GM13976 (cell line): Measurements from ENCODE around the gene LRRK2.

Experiments used
- DNase-seq: peaks from one replicate; pipeline ENCODE4 v3.0.0; 2012; ENCODE audit warnings: low spot score
- in situ Hi-C: fragments of 300-500 bp; cut with MboI; formaldehyde crosslinking; loops from one replicate; pipeline ENCODE4 v1.12.0; 2022; ENCODE audit warnings: low sequenced_read_pairs, mixed read lengths, inconsistent platforms; ENCODE audit not compliant: unreplicated experiment
- TF ChIP-seq, protein P1 (sequence below): IDR thresholded peaks from 2 replicates; pipeline ENCODE4 v1.5.1; 2012; ENCODE audit warnings: borderline replicate concordance, mild to moderate bottlenecking; ENCODE audit not compliant: insufficient read depth; ENCODE audit errors: extremely low read depth, missing control alignments, control extremely low read depth

Gene LRRK2

DNA sequence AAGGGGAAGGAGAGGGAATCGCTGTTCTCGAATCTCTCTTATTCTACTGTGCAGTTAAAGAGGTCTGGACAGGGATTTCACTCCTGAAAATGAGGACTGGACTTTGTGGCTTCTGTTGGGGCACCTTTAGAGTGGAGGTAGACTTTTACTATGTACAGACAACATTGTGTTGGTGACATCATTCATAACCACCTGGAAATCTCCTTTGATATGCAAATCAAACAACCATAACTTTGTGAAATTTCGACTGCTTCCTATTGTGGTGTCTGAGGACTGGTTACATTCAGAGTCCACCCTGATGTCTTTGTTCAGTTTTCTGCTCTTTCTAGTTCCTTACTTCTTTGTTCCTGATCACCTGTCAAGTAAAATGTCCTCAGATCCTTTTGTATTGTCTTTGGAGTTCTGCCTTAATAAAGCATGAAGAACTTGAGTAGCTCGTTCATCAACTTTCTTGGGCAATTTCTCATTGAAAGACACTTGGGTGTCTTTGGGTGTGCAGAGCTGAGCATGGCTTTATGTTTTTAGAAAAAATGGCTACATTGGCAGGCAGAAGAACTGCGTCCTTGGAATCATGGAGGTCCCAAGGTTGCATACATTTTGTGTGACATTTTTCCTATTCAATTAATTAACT, 29.8 kb downstream of the LRRK2 start:
- no peak for DNase-seq
- TF ChIP-seq, protein P1, sequence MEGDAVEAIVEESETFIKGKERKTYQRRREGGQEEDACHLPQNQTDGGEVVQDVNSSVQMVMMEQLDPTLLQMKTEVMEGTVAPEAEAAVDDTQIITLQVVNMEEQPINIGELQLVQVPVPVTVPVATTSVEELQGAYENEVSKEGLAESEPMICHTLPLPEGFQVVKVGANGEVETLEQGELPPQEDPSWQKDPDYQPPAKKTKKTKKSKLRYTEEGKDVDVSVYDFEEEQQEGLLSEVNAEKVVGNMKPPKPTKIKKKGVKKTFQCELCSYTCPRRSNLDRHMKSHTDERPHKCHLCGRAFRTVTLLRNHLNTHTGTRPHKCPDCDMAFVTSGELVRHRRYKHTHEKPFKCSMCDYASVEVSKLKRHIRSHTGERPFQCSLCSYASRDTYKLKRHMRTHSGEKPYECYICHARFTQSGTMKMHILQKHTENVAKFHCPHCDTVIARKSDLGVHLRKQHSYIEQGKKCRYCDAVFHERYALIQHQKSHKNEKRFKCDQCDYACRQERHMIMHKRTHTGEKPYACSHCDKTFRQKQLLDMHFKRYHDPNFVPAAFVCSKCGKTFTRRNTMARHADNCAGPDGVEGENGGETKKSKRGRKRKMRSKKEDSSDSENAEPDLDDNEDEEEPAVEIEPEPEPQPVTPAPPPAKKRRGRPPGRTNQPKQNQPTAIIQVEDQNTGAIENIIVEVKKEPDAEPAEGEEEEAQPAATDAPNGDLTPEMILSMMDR: no peak
- in situ Hi-C loops: no loop called here

DNA sequence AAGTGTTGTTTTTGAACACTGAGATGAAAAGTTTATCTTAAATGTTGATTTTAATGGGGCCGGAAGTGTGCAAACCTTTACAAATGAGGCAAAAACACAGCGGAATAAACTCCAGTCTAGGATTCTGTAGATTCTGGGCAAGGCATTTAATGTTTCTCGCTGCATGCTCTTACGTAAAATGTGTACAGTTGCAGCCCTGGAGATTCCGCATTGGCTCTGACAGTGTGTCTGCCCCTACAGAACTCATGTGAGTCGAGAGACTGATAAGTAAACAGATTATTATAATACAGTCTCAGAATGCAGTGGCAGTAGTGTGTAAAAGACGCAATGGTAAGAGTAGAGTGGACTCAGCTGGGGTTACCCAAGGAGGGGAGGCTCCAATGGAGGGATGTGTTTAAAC, 33.6 kb downstream of the LRRK2 start:
- TF ChIP-seq, protein P1: no peak
- DNase-seq: no peak
- in situ Hi-C loops: no loop called here

DNA sequence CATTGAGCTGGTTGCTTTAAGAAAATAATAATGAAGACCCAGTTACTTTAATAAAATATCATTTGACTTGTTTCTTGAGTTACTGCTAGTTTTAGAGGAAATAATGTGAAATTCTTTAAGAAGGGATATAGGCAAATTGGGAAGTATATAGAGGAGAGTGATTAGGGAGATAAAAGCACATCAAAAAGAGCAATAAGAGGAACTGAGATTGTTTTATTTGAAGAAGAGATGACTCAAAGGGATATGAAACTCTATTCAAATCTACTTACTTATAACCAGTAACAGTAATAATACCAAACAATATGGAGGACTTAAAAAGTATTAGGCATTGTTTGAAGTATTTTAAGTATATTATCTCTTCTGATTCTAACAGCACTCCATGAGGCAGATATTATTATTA, 37.1 kb downstream of the LRRK2 start:
- peak; percentile 13 for DNase-seq
- in situ Hi-C loops: no loop called here
- TF ChIP-seq, protein P1: no peak

DNA sequence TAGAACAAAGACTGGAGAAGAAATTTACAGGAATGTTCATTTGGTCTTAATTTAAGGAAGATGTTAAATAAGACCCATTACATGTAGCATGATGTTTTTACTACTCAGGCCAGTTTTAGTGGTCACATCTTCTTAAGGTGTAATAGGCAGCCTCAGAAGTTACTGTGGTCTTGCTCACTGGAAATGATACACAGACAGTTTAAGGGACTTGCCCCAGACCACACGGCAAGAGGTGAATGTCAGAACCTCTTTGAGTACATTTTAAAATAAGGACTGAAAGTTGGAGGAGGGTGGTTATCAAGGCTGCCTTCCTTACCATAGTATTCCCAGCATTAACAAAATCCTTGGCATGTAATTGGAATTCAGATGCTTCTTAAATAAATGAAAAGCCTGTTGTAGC, 37.9 kb downstream of the LRRK2 start:
- in situ Hi-C loops: no loop called here
- TF ChIP-seq, protein P1: no peak
- peak; percentile 21 for DNase-seq

DNA sequence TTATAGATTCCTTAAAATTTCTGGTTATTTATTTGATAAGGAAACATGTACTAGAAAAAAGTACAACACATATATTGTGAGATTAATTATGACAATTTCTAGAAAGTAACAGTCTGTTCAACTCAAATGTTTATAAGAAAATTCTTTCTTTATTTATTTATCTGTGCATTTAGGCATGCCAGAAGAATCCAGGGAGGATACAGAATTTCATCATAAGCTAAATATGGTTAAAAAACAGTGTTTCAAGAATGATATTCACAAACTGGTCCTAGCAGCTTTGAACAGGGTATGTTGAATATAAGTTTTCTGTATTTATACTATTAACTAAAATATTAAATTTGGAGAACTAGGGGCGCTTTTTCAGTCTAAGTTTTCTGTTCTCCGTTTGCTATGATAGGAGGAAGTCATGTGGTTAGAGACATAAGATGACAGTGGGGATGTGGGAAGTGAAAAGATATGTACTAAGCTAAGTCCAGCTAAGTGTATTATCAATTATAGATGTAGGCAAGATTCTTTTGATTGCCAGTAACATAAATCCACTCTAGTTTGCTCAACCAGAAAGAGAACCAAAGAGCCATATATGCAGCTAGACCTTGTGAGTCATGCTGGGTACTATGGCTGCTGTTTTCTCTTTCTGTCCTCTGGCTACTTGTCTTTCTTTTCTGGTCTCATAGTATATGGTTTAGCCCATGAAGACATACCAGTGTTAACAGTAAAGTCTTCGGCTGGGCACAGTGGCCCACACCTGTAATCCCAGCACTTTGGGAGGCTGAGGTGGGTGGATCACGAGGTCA, 39.0 kb downstream of the LRRK2 start:
- in situ Hi-C loops: no loop called here
- DNase-seq: no peak
- TF ChIP-seq, protein P1: no peak

DNA sequence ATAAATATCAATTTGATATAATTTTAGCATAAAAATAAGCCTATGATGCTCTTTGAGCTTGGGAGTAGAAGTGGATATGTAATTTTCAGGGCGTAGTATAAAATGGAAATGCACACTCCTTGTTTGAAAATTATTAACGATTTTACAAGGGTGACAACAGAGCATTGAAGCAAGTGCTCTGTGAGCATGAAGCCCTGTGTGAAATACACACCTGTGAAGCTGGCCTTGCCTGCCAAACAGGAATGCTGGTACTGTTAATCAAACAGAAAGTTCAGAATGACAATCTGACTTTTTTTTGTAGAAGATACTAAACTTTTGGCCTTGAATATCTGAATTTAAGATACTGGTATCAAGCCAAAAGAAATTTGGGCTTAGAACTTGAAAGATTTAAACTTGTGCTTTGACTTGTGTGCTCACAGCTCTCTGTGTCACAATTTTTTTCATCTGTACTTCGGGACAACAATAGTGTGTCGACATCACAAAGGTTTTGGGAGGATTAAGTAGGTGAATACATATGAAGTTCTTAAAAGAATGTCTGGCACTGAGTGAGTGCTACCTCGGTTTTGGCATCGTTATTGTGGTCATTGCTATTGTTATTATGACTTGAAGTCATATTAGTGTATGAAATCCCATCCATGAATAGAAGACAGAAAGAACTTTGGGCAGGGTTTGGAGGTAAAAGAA, 47.3 kb downstream of the LRRK2 start:
- in situ Hi-C loops: no loop called here
- TF ChIP-seq, protein P1: no peak

More for the DNA sequence above, 47.3 kb downstream of the LRRK2 start:
- DNase-seq: no peak
